22Rv1 (cell line): ENCODE measurements around the gene SEPTIN12.

Experiments
- CTCF ChIP-seq: fragments of 450-650 bp; IDR thresholded peaks from 2 replicates; pipeline ENCODE4 v1.5.1; 2017; ENCODE audit warnings: mild to moderate bottlenecking
- ZFX ChIP-seq: fragments of 450-650 bp; IDR thresholded peaks from 2 replicates; pipeline ENCODE4 v1.6.1; 2017; ENCODE audit warnings: antibody characterized with exemption, borderline replicate concordance

GRCh38 chr16:4734063-4734729 lies 53.9 kb downstream of the SEPTIN12 start, which contains the start of the genes ANKS3 and DNAAF8:
- TF ChIP-seq CTCF = no peak
- TF ChIP-seq ZFX = no peak
